Activated naive CD4-positive, alpha-beta T cell treated with anti-CD3 and anti-CD28 coated beads, Interleukin-2, amount 50 U/mL, for 72 hours (primary cell): ENCODE measurements around the gene MLYCD. TPM values are rescaled to one million over a fixed set of nuclear protein-coding genes. Genes with fewer than 3 reads are reported as not detected.
A peak's percentile ranks its signal among the peaks of the same experiment; 100 is the strongest.

Experiments used
- ATAC-seq, 2 donors: fragments of 150-1000 bp; cut with Tn5 transposase; 2 replicates each; pipeline ENCODE4 v1.10.0; 2021; ENCODE audit warnings: mild to moderate bottlenecking in 2 of 2, moderate library complexity in 2 of 2
- DNase-seq, 2 donors: peaks; one replicate each; pipeline ENCODE4 v3.0.0; 2021 to 2022; ENCODE audit warnings: low spot score in 2 of 2
- H3K27ac Mint-ChIP-seq, 2 donors: one replicate each; pipeline ENCODE4 v1.8.0; 2022; ENCODE audit warnings: mild to moderate bottlenecking in 2 of 2, mixed read lengths in 2 of 2
- H3K36me3 Mint-ChIP-seq, 2 donors: one replicate each; pipeline ENCODE4 v1.8.0; 2022; ENCODE audit warnings: mixed read lengths in 2 of 2
- H3K9me3 Mint-ChIP-seq, 2 donors: one replicate each; pipeline ENCODE4 v1.8.0; 2022; ENCODE audit warnings: mixed read lengths in 2 of 2
- total RNA-seq, 2 donors: library from RNA; stranded (reverse); gene quantifications; one replicate each; pipeline ENCODE4 v1.2.3, GENCODE V29; 2022

MLYCD gene
- total RNA-seq = 1 to 10 TPM; 2.3 to 3.3 TPM

DNA sequence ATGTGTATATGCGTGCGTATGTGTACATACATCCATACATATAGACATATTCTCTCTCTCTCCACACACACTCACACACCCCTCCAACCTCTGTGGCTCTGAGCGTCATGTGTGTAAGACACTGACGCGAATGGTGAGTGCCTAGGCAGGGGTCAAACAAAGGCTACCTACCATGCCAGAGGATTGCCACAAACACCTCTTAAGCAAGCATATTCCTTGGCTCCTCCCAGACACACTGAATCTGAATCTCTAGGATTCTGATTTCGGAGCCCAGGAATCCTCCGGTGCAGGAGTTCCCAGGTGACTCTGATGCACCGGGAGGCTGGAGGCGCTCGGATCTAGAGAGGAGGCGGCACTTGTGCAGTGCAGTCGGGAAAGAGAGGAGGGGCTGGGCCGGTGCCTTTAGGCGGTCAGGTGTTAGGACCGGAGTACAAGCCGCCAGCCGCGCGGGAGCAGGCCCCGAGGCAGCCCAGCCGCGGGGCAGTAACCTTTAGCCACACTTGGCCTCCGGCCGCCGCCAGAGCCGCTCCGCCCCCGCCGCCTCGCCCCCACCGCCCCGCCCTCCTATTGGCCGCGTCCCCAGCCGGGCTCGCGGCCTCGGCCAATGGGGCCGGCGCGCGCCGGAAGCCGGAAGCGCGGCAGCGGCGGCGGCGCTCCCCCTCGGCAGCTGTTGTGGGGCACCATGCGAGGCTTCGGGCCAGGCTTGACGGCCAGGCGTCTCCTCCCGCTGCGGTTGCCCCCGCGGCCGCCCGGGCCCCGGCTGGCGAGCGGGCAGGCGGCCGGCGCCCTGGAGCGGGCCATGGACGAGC lies at the start of gene MLYCD:
Gene MLYCD (plus strand): TSS at position 653 of the 809 bp plus-strand sequence. CDS start 30 bp downstream, at position 683.
- Mint-ChIP-seq H3K27ac (peak within 1 kb of the TSS; percentile 55 to 96), H3K36me3 (peaks cover 0 to 5% of the 10 kb centered on the region in 2 donors), H3K9me3 (no peaks in the 10 kb centered on the region)
- ATAC-seq (peak; percentile 95), DNase-seq (peak; percentile 75 to 84)

GRCh38 chr16:83849421-83849820 lies 49.5 kb upstream of the MLYCD start:
- H3K27ac Mint-ChIP-seq = no peak overlapping the region
- ATAC-seq (no peak), DNase-seq (no peak)
- H3K36me3 Mint-ChIP-seq = no peaks in the 10 kb centered on the region
- no peaks in the 10 kb centered on the region for H3K9me3 Mint-ChIP-seq

- DNase-seq (no peak), ATAC-seq (no peak)
- Mint-ChIP-seq H3K9me3 (no peaks in the 10 kb centered on the region), H3K36me3 (no peaks in the 10 kb centered on the region), H3K27ac (no peak overlapping the region)
Observed at GRCh38 chr16:83850947-83851346, 48.0 kb upstream of the MLYCD start.

DNA sequence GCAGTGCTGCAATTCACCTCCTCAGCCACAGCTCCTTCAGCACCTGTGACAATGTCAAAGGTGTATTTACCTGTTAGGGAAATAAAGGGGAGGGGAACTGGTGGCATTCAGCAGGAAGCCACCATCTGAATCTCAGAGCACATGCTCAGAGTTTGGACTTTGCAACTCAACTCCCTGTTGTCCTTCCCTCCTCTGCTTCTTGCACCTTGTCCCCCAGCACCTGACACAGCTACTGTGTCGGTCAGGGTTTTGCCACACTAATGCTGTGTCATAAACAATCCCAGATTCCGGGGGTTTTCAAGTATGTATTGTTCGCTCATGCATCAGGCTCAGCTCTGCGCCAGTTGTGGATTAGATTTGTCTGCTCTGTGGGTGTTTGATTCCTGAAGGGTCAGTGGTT lies 47.4 kb upstream of the MLYCD start:
- Mint-ChIP-seq H3K9me3 (no peaks in the 10 kb centered on the region), H3K36me3 (no peaks in the 10 kb centered on the region), H3K27ac (no peak overlapping the region)
- ATAC-seq (no peak), DNase-seq (no peak)

DNA sequence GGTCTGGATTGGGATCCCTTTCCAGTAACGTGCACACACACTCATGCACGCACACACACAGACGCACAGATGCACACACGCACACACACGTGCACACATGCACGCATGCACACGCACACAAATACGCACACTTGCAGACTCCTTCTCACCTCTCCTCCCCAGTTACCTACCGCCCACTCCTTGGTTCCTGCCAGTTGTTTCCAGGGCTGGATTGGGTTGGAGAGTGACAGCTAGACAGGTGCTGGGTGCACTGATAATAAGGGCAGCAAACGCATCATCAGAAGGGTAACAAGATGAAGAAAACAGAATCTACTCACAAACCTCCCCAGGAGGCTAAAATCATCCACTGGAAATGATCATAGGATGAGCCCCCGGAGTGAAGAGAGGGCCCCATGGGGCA lies 46.1 kb upstream of the MLYCD start:
- Mint-ChIP-seq H3K27ac (no peak overlapping the region), H3K36me3 (no peaks in the 10 kb centered on the region), H3K9me3 (no peaks in the 10 kb centered on the region)
- no peak for ATAC-seq
- DNase-seq = no peak

GRCh38 chr16:83853834-83854233 lies 45.1 kb upstream of the MLYCD start:
- ATAC-seq (no peak), DNase-seq (no peak)
- Mint-ChIP-seq H3K36me3 (no peaks in the 10 kb centered on the region), H3K27ac (no peak overlapping the region), H3K9me3 (no peaks in the 10 kb centered on the region)

GRCh38 chr16:83854420-83854819 lies 44.5 kb upstream of the MLYCD start:
- H3K36me3 Mint-ChIP-seq = no peaks in the 10 kb centered on the region
- ATAC-seq = no peak
- H3K9me3 Mint-ChIP-seq = no peaks in the 10 kb centered on the region
- no peak overlapping the region for H3K27ac Mint-ChIP-seq
- DNase-seq = no peak

DNA sequence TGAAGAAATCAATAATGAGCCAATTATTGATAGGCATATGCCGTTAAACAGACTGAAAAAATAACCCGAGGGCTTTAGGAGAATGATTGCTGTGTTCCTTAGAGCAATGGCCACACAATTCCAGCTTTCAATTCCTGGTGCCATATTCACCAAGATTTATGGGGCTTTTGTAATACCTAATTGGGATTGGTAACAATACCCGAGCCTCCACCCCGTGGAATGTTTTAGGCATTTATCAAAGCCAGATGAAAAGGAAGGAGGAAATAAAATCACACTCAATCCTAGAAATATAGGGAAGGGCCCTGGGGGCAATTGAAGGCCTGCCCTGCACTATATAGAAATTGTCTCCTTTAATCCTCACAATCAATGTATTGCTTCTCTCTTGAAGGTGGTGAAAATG lies 42.1 kb upstream of the MLYCD start:
- DNase-seq (no peak), ATAC-seq (no peak)
- H3K27ac Mint-ChIP-seq = no peak overlapping the region
- H3K9me3 Mint-ChIP-seq = no peaks in the 10 kb centered on the region
- no peaks in the 10 kb centered on the region for H3K36me3 Mint-ChIP-seq

DNA sequence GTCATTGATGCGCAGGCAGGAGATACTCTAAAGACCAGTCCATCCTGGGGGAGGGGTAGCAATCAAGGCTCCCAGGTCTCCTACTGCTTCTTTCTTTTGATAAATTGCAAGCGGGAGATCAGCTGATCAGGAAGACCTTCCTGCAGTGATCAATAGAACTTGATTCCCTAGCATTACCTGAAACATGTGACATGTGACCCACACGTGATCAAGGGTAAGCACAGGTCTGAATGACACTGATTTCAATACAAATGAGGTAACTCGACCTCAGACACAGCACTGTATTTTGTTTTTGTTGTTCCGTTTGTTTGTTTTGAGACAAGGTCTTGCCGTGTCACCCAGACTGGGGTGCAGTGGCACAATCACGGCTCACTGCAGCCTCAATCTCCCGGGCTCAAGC lies 39.6 kb upstream of the MLYCD start:
- peaks cover 0 to 3% of the 10 kb centered on the region in 2 donors for H3K9me3 Mint-ChIP-seq
- no peak for DNase-seq
- H3K36me3 Mint-ChIP-seq = no peaks in the 10 kb centered on the region
- no peak for ATAC-seq
- H3K27ac Mint-ChIP-seq = no peak overlapping the region

GRCh38 chr16:83862661-83863060 lies 36.3 kb upstream of the MLYCD start:
- Mint-ChIP-seq H3K27ac (no peak overlapping the region), H3K36me3 (peaks cover 6 to 13% of the 10 kb centered on the region in 2 donors), H3K9me3 (peaks cover 7 to 11% of the 10 kb centered on the region in 2 donors)
- ATAC-seq (no peak), DNase-seq (no peak)

DNA sequence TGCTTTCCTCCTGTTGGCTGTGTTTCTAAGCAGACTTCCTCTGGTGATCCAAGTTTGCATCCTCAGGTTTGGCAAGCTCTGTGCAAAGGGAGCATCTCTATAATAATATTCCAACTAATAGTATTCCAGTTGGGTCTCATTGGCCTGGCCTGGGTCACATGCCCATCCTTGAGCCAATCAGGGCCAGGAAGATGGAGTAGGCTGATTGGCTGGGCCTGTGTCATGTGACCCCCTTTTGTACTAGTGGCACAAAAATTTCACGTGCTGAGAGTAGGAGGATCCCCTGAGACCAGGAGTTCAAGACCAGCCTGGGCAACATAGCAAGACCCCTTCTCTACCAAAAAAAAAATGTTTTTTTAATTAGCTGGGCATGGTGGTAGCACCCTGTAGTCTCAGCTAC lies 35.2 kb upstream of the MLYCD start:
- ATAC-seq (no peak), DNase-seq (no peak)
- H3K36me3 Mint-ChIP-seq = peaks cover 6 to 13% of the 10 kb centered on the region in 2 donors
- peaks cover 7 to 11% of the 10 kb centered on the region in 2 donors for H3K9me3 Mint-ChIP-seq
- H3K27ac Mint-ChIP-seq = no peak overlapping the region

DNA sequence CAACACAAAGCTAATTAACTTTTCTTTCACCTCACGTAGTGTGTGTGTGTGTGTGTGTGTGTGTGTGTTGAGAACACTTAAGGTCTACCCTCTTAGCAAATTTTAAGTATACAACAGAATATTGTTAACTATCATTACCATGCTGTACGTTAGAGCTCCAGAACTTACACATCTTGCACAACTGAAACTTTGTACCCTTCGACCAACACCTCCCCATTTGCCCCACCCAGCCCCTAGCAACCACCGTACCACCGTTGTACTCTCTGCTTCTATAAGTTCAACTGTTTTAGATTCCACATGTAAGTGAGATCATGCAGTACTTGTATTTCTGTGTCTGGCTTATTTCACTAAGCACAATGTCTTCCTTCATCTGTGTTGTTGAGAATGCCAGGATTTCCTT lies 28.1 kb upstream of the MLYCD start:
- no peak for DNase-seq
- Mint-ChIP-seq H3K9me3 (peaks cover 7 to 8% of the 10 kb centered on the region in 2 donors), H3K27ac (no peak overlapping the region), H3K36me3 (peaks cover 6 to 13% of the 10 kb centered on the region in 2 donors)
- ATAC-seq = no peak

DNA sequence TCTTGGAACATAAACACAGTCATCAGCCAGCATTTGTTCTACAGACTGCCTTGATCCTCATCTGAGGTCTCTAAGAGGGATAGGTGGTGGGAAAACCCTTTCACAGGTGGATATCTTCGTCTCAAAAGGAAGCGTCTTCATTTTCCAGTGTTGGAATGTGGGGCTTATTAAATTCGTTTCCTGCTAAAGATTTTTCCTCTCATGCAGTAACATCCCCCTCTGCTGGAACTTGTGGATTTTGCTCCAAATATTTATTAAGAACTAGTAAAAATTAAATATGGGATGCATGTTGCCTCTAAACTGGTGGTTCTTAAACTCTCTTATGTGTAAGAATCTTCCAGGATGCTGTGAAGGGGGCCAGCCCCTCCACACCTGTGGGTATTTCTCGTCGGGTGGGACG lies 20.1 kb upstream of the MLYCD start:
- H3K9me3 Mint-ChIP-seq = no peaks in the 10 kb centered on the region
- H3K36me3 Mint-ChIP-seq = no peaks in the 10 kb centered on the region
- H3K27ac Mint-ChIP-seq = no peak overlapping the region
- ATAC-seq (no peak), DNase-seq (no peak)

DNA sequence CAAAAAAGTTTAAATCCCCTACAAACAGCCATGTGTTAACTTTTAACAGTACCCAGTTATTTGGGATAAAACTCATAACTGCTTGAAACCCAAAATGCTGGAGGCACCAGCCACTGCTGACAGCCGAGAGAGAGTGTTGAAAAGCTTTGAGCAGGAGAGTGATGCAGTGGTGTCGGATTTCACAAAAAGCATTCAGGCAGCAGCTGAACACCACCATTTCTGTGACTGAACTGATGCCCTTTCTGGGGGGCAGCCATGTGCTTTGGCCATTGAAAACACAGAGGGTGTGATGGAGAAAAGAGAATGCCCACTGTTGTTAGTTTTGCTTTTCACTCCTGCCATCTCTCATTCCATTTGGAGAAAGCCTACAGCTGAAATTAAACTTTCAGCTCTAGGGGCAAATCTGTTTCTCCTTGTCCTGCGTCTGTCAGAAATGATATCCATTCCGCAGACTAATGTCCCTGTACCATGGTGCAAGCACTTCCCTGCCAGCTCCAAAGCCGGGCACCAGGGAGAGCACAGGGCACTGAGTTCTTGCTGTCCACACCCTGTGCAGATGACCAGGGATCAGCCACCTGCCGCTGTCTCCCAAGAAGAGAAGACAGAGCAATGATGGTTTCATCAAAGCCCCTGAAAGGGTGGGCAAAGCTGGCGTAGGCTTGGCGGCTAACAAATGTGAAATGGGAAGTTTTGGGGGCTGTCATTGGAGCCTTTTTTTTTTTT lies 16.6 kb upstream of the MLYCD start:
- Mint-ChIP-seq H3K27ac (no peak overlapping the region), H3K9me3 (no peaks in the 10 kb centered on the region), H3K36me3 (no peaks in the 10 kb centered on the region)
- ATAC-seq (no peak), DNase-seq (no peak)

DNA sequence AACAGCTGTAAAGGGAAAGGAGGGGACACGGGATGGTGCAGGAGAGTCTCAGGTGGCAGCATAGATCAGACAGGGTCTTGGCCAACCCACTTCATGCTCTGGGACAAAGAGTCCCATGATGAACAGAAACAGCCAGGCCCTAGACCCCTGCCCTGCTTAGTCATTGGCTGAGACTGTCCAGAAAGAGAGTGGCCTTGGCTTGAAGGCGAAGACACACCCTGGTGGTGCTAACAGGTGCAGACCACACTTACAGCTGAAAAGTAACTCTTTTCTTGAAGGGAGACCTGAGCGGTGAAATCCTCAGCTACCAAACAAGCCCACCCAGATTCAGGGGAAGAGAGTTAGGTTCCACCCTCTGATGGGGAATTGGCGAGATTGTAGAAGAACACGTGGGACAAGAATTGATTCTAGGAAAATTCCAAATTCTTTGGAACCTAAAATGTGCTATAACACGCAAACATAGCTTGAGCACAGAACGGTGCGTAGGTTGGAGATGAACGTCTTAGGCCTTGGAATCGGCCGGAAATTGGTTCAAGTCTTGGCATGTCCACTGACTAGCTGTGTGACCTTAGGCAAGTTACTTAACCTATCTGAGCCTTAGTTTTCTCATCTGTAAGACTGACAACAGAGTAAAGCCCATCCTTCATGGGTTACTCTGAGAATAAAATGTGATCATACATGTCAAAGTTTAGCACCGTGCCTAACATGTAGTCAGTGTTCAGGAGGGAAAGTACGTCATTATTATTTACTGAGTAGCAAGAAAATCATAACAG lies 12.5 kb upstream of the MLYCD start:
- Mint-ChIP-seq H3K36me3 (peaks cover 0 to under 1% of the 10 kb centered on the region in 2 donors), H3K9me3 (peaks cover under 1% of the 10 kb centered on the region in 2 donors), H3K27ac (no peak overlapping the region)
- ATAC-seq (no peak), DNase-seq (no peak)

DNA sequence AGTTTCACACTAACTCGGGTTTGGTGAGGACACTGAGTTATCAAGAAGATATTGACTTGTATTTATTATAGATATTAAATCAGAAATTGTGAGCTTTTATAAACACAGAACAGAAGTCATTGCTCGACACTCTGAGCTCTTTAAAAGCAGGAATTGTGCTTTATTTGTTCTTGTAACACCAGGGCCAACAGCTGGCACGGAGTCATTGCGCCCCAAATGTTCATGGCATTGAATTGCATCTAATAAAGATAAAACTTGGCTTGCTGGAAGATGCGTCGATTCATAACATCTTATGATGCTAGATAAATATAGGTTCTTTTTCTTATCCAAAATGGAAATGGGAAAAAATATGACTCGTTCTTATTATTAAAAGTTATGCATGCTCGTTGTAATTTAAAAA lies 11.8 kb upstream of the MLYCD start:
- peaks cover 0 to 4% of the 10 kb centered on the region in 2 donors for H3K36me3 Mint-ChIP-seq
- DNase-seq = no peak
- ATAC-seq = no peak
- H3K9me3 Mint-ChIP-seq = peaks cover 3 to 4% of the 10 kb centered on the region in 2 donors
- no peak overlapping the region for H3K27ac Mint-ChIP-seq

DNA sequence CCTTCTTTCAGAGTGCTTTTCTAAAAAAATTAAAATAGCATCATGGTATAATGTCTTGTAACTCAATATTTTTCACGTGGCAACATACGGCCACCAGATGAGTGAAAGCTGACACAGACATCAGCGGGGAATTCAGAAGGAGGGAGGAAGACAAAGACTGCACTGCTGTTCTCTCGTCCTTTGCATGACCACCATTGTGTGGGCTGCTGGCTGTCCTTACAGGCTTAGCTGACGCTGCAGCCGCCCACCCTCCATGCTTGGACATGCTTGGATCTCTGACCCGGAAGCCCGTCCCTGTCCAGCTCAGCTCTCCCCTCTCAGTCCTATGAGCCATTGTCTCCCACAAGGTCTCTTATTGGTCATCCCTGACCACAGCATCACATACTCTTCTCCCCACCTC lies 11.4 kb upstream of the MLYCD start:
- Mint-ChIP-seq H3K27ac (no peak overlapping the region), H3K36me3 (peaks cover 0 to 4% of the 10 kb centered on the region in 2 donors), H3K9me3 (peaks cover 3 to 4% of the 10 kb centered on the region in 2 donors)
- no peak for ATAC-seq
- DNase-seq = no peak
